CMK (cell line): ENCODE measurements around the gene YEATS2.
A peak's percentile ranks its signal among the peaks of the same experiment; 100 is the strongest.
"Not testable (repeated sequence)": the region's sequence is repeated elsewhere in the genome, so short reads cannot be mapped to it uniquely, and the experiment has no call there.

Experiments used
- DNase-seq: peaks from one replicate; pipeline ENCODE4 v3.0.0-alpha.2; 2010; ENCODE audit warnings: low read depth

Gene YEATS2

GRCh38 chr3:183714622-183715021 lies 17.0 kb downstream of the YEATS2 start:
- no peak for DNase-seq

- DNase-seq, result no peak
Observed at GRCh38 chr3:183718012-183718411, 20.4 kb downstream of the YEATS2 start.

- DNase-seq, result no peak
Observed at GRCh38 chr3:183725387-183725786, 27.8 kb downstream of the YEATS2 start.

GRCh38 chr3:183728204-183728603 lies 30.6 kb downstream of the YEATS2 start:
- DNase-seq, result no peak

- no peak for DNase-seq
Observed at GRCh38 chr3:183730361-183730760, 32.8 kb downstream of the YEATS2 start.

GRCh38 chr3:183731611-183732010 lies 34.0 kb downstream of the YEATS2 start:
- no peak for DNase-seq

- no peak for DNase-seq
Observed at GRCh38 chr3:183733553-183733952, 36.0 kb downstream of the YEATS2 start.

GRCh38 chr3:183734750-183735494 lies 37.3 kb downstream of the YEATS2 start:
- no peak for DNase-seq

- no peak for DNase-seq
Observed at GRCh38 chr3:183737116-183737515, 39.5 kb downstream of the YEATS2 start.

GRCh38 chr3:183740154-183740553 lies 42.6 kb downstream of the YEATS2 start:
- DNase-seq, result not testable (repeated sequence)

- DNase-seq, result no peak
Observed at GRCh38 chr3:183743231-183743630, 45.6 kb downstream of the YEATS2 start.

GRCh38 chr3:183745300-183746098 lies 47.9 kb downstream of the YEATS2 start:
- no peak for DNase-seq

GRCh38 chr3:183754052-183754451 lies 56.5 kb downstream of the YEATS2 start:
- no peak for DNase-seq

- DNase-seq, result no peak
Observed at GRCh38 chr3:183762304-183762703, 64.7 kb downstream of the YEATS2 start.

GRCh38 chr3:183764847-183765731 lies 67.5 kb downstream of the YEATS2 start:
- DNase-seq, result no peak

GRCh38 chr3:183766107-183766506 lies 68.5 kb downstream of the YEATS2 start:
- no peak for DNase-seq

- DNase-seq, result peak; percentile 3
Observed at GRCh38 chr3:183766745-183767606, 69.4 kb downstream of the YEATS2 start.

GRCh38 chr3:183768114-183768513 lies 70.5 kb downstream of the YEATS2 start:
- DNase-seq, result no peak

- DNase-seq, result no peak
Observed at GRCh38 chr3:183769453-183769852, 71.9 kb downstream of the YEATS2 start.

- DNase-seq, result no peak
Observed at GRCh38 chr3:183774631-183775030, 77.0 kb downstream of the YEATS2 start.

- no peak for DNase-seq
Observed at GRCh38 chr3:183775781-183776180, 78.2 kb downstream of the YEATS2 start.
